ENCODE data around the gene EGFL6. TPM values are rescaled to one million over a fixed set of nuclear protein-coding genes. Genes with fewer than 3 reads are reported as not detected.

Gene EGFL6
- total RNA-seq, 1 experiment from 2014 or later: not detected

DNA sequence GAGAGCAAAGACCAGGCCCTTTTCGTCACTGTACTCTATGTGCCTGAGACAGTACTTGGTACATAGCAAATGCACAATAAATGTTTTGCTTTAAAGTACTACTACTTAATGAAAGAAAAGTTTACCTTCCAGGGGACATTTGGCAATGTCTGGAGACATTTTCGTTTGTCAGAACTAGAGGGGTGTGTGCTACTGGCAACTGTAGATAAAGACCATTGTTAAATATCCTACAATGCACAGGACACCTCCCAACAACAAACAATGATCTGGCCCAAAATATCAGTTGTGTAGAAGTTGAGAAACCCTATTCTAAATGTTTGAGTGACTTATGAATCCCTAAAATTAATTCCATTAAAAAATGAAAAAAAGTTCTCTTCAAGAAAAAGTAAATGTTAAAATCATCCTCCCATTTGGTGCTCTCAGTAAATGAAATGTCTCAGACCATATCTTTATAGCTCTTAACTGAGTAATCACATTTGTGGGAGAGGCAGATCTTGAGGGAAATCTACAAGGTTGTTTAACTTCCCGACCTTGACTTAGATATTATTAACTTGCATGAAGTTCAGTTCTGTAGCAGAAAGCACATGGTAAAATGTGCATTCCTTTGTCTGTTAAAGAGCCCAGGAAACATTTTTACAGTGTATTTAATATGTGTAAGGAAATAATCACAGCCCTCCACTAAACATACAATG is 18.5 kb downstream of the EGFL6 start:
- in situ Hi-C loops (cut with HindIII; ENCODE audit: low pct_unique_long_range_greater_than_20kb, low sequenced_read_pairs): no loop called here
- no peak for DNase-seq (ENCODE audit: low read depth, low spot score)

DNA sequence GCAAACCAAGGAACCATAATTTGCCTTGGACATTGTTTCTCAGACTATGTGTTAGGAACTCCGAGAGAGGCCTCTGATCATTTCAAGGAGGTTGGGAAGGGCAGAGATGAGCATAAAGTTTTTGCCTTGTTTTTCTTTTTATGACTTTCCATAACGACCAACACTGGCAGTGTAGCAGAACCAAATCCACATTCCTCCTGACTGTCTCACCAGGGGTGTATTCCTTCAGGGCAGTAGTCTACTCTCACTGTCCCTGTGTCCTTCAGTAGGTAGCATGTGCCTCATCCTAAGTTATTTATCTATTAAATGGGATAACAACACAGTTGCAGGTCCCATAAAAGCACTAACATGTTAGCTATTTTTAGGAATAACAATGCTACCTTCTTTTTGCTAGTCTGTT is 20.8 kb downstream of the EGFL6 start:
- H3K9me3 ChIP-seq (ENCODE audit: control insufficient read depth, insufficient read depth, low read depth, low read length): no peaks in the 10 kb centered on the region
- H3K4me1 ChIP-seq (ENCODE audit: control insufficient read depth, insufficient read depth, low read length): no peaks in the 10 kb centered on the region
- no peak overlapping the region for H3K27ac ChIP-seq (ENCODE audit: low read length)
- H3K4me3 ChIP-seq (ENCODE audit: low read depth in 2 of 2, low read length in 2 of 2): no peak overlapping the region
- DNase-seq (ENCODE audit: low read depth, low spot score) (no peak), ATAC-seq (no peak)
- no TSS peak for BruUV-seq (replicated peaks)
- no peaks in the 10 kb centered on the region for H3K27me3 ChIP-seq (ENCODE audit: control insufficient read depth, insufficient read depth, low read length)
- POLR2A ChIA-PET: no interaction called here
- TF ChIP-seq SIN3A (IDR thresholded peaks at IDR 0.05; ENCODE audit: borderline replicate concordance, insufficient read depth, low read depth, low read length) (no peak), TCF7L2 (IDR thresholded peaks at IDR 0.05; ENCODE audit: low read depth, low read length) (no peak), POLR2AphosphoS5 (IDR thresholded peaks at IDR 0.05; ENCODE audit: low read depth, low read length) (no peak), REST (IDR thresholded peaks at IDR 0.05; ENCODE audit: insufficient read depth in 1 of 2, low read depth in 2 of 2, low read length in 1 of 2) (no peak)
- TF ChIP-seq, protein P1, sequence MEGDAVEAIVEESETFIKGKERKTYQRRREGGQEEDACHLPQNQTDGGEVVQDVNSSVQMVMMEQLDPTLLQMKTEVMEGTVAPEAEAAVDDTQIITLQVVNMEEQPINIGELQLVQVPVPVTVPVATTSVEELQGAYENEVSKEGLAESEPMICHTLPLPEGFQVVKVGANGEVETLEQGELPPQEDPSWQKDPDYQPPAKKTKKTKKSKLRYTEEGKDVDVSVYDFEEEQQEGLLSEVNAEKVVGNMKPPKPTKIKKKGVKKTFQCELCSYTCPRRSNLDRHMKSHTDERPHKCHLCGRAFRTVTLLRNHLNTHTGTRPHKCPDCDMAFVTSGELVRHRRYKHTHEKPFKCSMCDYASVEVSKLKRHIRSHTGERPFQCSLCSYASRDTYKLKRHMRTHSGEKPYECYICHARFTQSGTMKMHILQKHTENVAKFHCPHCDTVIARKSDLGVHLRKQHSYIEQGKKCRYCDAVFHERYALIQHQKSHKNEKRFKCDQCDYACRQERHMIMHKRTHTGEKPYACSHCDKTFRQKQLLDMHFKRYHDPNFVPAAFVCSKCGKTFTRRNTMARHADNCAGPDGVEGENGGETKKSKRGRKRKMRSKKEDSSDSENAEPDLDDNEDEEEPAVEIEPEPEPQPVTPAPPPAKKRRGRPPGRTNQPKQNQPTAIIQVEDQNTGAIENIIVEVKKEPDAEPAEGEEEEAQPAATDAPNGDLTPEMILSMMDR (IDR thresholded peaks at IDR 0.05): no peak
- in situ Hi-C loops (cut with HindIII; ENCODE audit: low pct_unique_long_range_greater_than_20kb, low sequenced_read_pairs) (no loop called here), intact Hi-C loops (cut with micrococcal nuclease; ENCODE audit: unreplicated experiment) (no loop called here)
- CTCF ChIA-PET: no interaction called here
- no peaks in the 10 kb centered on the region for H3K36me3 ChIP-seq (ENCODE audit: control insufficient read depth, insufficient read depth, low read length)

More for the DNA sequence above, 18.5 kb downstream of the EGFL6 start:
- Histone ChIP-seq H3K27ac (ENCODE audit: low read length) (no peak overlapping the region), H3K27me3 (ENCODE audit: control insufficient read depth, insufficient read depth, low read length) (no peaks in the 10 kb centered on the region), H3K4me1 (ENCODE audit: control insufficient read depth, insufficient read depth, low read length) (no peaks in the 10 kb centered on the region), H3K9me3 (ENCODE audit: control insufficient read depth, insufficient read depth, low read depth, low read length) (no peaks in the 10 kb centered on the region), H3K4me3 (ENCODE audit: low read depth in 2 of 2, low read length in 2 of 2) (no peak overlapping the region), H3K36me3 (ENCODE audit: control insufficient read depth, insufficient read depth, low read length) (no peaks in the 10 kb centered on the region)
- ATAC-seq: no peak
- POLR2A ChIA-PET: no interaction called here
- intact Hi-C loops (cut with micrococcal nuclease; ENCODE audit: unreplicated experiment): no loop called here
- no TSS peak for BruUV-seq (replicated peaks)
- CTCF ChIA-PET: no interaction called here
- TF ChIP-seq REST (IDR thresholded peaks at IDR 0.05; ENCODE audit: insufficient read depth in 1 of 2, low read depth in 2 of 2, low read length in 1 of 2) (no peak), TCF7L2 (IDR thresholded peaks at IDR 0.05; ENCODE audit: low read depth, low read length) (no peak), POLR2AphosphoS5 (IDR thresholded peaks at IDR 0.05; ENCODE audit: low read depth, low read length) (no peak), SIN3A (IDR thresholded peaks at IDR 0.05; ENCODE audit: borderline replicate concordance, insufficient read depth, low read depth, low read length) (no peak)
- TF ChIP-seq, protein P1 (IDR thresholded peaks at IDR 0.05): no peak
